ENCODE data around the gene DHDH.
"Not testable (repeated sequence)": the region's sequence is repeated elsewhere in the genome, so short reads cannot be mapped to it uniquely, and the experiment has no call there.

DHDH gene

DNA sequence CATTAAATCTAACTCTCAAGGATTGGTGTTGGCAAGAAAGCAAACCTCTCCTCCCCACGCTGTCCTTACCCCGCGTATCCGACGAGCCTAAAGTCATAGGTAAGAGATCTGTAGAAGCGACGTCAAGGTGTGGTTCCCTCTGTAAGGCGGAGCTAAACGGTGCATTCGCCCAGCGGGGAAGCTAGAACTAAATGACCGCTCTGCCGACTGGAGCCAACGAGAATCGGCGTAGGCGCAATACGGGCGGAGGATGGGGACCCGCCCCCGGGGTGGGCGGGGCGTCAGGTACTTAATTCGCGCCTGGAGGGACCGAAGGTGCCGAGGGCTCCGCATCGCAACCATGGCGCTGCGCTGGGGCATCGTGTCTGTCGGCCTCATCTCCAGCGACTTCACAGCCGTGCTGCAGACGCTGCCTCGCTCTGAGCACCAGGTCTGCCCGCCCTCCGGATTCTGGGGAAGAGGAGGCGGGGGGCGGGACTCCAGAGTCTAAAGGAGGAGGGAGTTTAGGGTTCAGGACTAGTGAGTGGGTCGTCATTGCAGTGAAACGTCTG, at the start of gene DHDH:
TSS of gene DHDH (plus strand) at position 318 of the 551 bp plus-strand sequence. CDS start at position 341, 23 bp downstream.
- H3K36me3 ChIP-seq (ENCODE audit: low read length): no peaks in the 10 kb centered on the region
- H3K79me2 ChIP-seq (ENCODE audit: insufficient read depth, low read length): no peaks in the 10 kb centered on the region
- H3F3A ChIP-seq (ENCODE audit: insufficient read depth): peaks cover 4% of the 10 kb centered on the region; the same call in 1 of the 2 replicates
- H3K27me3 ChIP-seq (ENCODE audit: low read length): no peaks in the 10 kb centered on the region
- TF ChIP-seq, protein P1, sequence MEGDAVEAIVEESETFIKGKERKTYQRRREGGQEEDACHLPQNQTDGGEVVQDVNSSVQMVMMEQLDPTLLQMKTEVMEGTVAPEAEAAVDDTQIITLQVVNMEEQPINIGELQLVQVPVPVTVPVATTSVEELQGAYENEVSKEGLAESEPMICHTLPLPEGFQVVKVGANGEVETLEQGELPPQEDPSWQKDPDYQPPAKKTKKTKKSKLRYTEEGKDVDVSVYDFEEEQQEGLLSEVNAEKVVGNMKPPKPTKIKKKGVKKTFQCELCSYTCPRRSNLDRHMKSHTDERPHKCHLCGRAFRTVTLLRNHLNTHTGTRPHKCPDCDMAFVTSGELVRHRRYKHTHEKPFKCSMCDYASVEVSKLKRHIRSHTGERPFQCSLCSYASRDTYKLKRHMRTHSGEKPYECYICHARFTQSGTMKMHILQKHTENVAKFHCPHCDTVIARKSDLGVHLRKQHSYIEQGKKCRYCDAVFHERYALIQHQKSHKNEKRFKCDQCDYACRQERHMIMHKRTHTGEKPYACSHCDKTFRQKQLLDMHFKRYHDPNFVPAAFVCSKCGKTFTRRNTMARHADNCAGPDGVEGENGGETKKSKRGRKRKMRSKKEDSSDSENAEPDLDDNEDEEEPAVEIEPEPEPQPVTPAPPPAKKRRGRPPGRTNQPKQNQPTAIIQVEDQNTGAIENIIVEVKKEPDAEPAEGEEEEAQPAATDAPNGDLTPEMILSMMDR (IDR thresholded peaks at IDR 0.05; ENCODE audit: insufficient read depth, low read length, poor library complexity, severe bottlenecking): no peak
- TF ChIP-seq EZH2phosphoT487 (conservative IDR thresholded peaks at IDR 0.05; ENCODE audit: low read length): no peak
- peak within 1 kb of the TSS; percentile 92 for H2AFZ ChIP-seq (ENCODE audit: low read depth, low read length, severe bottlenecking)
- H3K4me3 ChIP-seq (ENCODE audit: insufficient read depth, low read length, poor library complexity, severe bottlenecking): peak within 1 kb of the TSS; percentile 58
- H3K9me2 ChIP-seq (replicated peaks; ENCODE audit: insufficient read depth, low read length): no peaks in the 10 kb centered on the region
- H3K9me3 ChIP-seq (ENCODE audit: insufficient read depth, low read length): no peaks in the 10 kb centered on the region
- peak within 1 kb of the TSS; percentile 50 for H3K9ac ChIP-seq (ENCODE audit: low read length)
- H3K27ac ChIP-seq (ENCODE audit: low read depth, low read length): no peak within 1 kb of the TSS
- H3K4me2 ChIP-seq (ENCODE audit: low read depth, low read length, poor library complexity, severe bottlenecking): peak within 1 kb of the TSS; percentile 96
- H4K20me1 ChIP-seq (ENCODE audit: low read depth, low read length): no peaks in the 10 kb centered on the region

DNA sequence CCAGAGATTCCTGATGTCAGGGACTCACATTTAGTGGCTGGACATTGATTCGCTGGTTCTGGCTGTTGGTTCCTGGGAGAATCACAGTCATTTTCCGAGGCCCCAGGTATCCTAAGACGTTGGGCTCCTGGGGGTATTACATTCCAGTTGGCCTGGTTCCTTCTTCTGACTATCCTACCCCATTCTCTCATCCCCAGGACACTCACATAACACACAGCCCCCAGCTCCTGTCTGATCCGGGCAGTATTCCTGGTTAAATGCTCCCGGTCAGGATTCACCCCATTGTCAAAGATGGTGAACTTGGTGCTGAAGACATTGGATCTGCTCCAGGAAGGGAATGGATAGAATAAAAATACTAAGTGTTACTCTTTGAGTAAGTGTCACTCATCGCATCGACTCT, 49.8 kb upstream of the DHDH start:
- Histone ChIP-seq H3K9me2 (replicated peaks; ENCODE audit: insufficient read depth, low read length) (no peaks in the 10 kb centered on the region), H3K4me2 (ENCODE audit: low read depth, low read length, poor library complexity, severe bottlenecking) (no peak overlapping the region), H3K4me3 (ENCODE audit: insufficient read depth, low read length, poor library complexity, severe bottlenecking) (no peak overlapping the region), H2AFZ (ENCODE audit: low read depth, low read length, severe bottlenecking) (no peak overlapping the region), H3K9me3 (ENCODE audit: insufficient read depth, low read length) (peaks cover 10% of the 10 kb centered on the region; the same call in 1 of the 2 replicates), H3K36me3 (ENCODE audit: low read length) (peaks cover 4% of the 10 kb centered on the region; the same call in 1 of the 2 replicates), H3K9ac (ENCODE audit: low read length) (no peak overlapping the region), H4K20me1 (ENCODE audit: low read depth, low read length) (no peaks in the 10 kb centered on the region), H3K27ac (ENCODE audit: low read depth, low read length) (no peak overlapping the region), H3K27me3 (ENCODE audit: low read length) (no peaks in the 10 kb centered on the region), H3F3A (ENCODE audit: insufficient read depth) (peaks cover 27% of the 10 kb centered on the region), H3K79me2 (ENCODE audit: insufficient read depth, low read length) (no peaks in the 10 kb centered on the region)
- TF ChIP-seq, protein P1 (IDR thresholded peaks at IDR 0.05; ENCODE audit: insufficient read depth, low read length, poor library complexity, severe bottlenecking): no peak
- no peak for TF ChIP-seq EZH2phosphoT487 (conservative IDR thresholded peaks at IDR 0.05; ENCODE audit: low read length)

DNA sequence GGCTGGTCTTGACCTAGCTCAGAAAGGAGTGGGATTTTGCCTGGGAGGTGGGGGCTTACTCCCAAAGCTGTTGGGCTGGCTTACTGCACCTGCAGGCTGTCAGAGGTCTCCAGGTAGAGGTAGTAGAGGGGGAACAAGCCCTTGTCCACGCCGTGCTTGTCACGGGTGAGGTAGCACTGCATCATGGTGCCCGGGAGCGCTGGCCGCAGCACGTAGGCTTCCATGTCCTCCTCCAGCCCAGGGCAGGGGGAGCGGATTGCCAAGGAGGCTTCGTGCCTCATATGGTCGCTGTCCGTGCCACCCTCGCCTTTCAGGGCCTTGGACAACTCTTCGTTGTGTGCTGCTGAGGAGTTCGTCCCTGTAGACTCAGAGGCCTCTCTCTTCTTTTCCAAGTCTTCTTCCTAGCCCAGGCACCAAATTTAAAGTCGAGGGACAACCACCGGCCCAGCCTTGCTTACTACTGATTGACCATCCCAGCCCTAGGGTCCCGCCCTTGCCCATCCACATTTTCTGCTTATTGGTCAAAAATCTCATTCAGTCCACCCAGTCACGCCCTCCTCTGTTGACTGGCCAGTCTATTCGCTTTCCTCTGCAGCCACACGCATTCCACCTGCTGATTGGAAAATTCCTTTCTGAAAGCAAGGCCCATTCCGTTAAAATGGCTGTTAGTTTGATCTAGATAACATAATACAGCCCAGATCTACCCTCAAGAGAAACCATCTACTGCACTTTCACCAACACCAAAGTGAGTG, 45.5 kb upstream of the DHDH start:
- Histone ChIP-seq H3K36me3 (ENCODE audit: low read length) (no peaks in the 10 kb centered on the region), H3K4me2 (ENCODE audit: low read depth, low read length, poor library complexity, severe bottlenecking) (no peak overlapping the region), H3K9me2 (replicated peaks; ENCODE audit: insufficient read depth, low read length) (no peaks in the 10 kb centered on the region), H3K27me3 (ENCODE audit: low read length) (no peaks in the 10 kb centered on the region), H3K27ac (ENCODE audit: low read depth, low read length) (no peak overlapping the region), H3K9ac (ENCODE audit: low read length) (no peak overlapping the region), H4K20me1 (ENCODE audit: low read depth, low read length) (no peaks in the 10 kb centered on the region), H2AFZ (ENCODE audit: low read depth, low read length, severe bottlenecking) (no peak overlapping the region), H3K79me2 (ENCODE audit: insufficient read depth, low read length) (no peaks in the 10 kb centered on the region), H3K9me3 (ENCODE audit: insufficient read depth, low read length) (no peaks in the 10 kb centered on the region), H3K4me3 (ENCODE audit: insufficient read depth, low read length, poor library complexity, severe bottlenecking) (no peak overlapping the region), H3F3A (ENCODE audit: insufficient read depth) (no peaks in the 10 kb centered on the region)
- no peak for TF ChIP-seq EZH2phosphoT487 (conservative IDR thresholded peaks at IDR 0.05; ENCODE audit: low read length)
- TF ChIP-seq, protein P1 (IDR thresholded peaks at IDR 0.05; ENCODE audit: insufficient read depth, low read length, poor library complexity, severe bottlenecking): no peak

DNA sequence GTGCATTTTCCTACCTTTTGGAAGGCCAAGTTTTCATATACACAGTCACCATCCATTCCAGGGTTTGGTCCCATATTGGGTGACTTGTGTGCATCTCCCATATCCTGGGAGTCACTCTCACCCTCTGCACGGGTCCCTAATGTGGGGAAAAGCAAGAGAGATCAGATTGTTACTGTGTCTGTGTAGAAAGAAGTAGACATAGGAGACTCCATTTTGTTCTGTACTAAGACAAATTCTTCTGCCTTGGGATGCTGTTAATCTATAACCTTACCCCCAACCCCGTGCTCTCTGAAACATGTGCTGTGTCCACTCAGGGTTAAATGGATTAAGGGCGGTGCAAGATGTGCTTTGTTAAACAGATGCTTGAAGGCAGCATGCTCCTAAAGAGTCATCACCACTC, 44.0 kb upstream of the DHDH start:
- not testable (repeated sequence) for H4K20me1 ChIP-seq (ENCODE audit: low read depth, low read length); H3F3A ChIP-seq (ENCODE audit: insufficient read depth); H3K36me3 ChIP-seq (ENCODE audit: low read length); H3K4me2 ChIP-seq (ENCODE audit: low read depth, low read length, poor library complexity, severe bottlenecking); H2AFZ ChIP-seq (ENCODE audit: low read depth, low read length, severe bottlenecking); H3K9me3 ChIP-seq (ENCODE audit: insufficient read depth, low read length); H3K9ac ChIP-seq (ENCODE audit: low read length); H3K9me2 ChIP-seq (replicated peaks; ENCODE audit: insufficient read depth, low read length); H3K4me3 ChIP-seq (ENCODE audit: insufficient read depth, low read length, poor library complexity, severe bottlenecking); H3K27ac ChIP-seq (ENCODE audit: low read depth, low read length); H3K27me3 ChIP-seq (ENCODE audit: low read length); H3K79me2 ChIP-seq (ENCODE audit: insufficient read depth, low read length)
